Hematopoietic multipotent progenitor cell treated with erythropoietin and hydrocortisone succinate and interleukin-3 and kit ligand, for 15 days (in vitro differentiated cells): ENCODE results near the gene SMKR1.
"Not testable (repeated sequence)": the region's sequence is repeated elsewhere in the genome, so short reads cannot be mapped to it uniquely, and the experiment has no call there.

Experiments
- DNase-seq: peaks from one replicate; pipeline ENCODE4 v3.0.0-alpha.2; 2015; ENCODE audit warnings: low spot score

Gene SMKR1

GRCh38 chr7:129501760-129502707, at the start of gene SMKR1:
TSS of gene SMKR1 (plus strand) at chr7:129502531. CDS start at chr7:129502825, 294 bp downstream.
- DNase-seq: peak; percentile 16

- no peak for DNase-seq
Observed at GRCh38 chr7:129452589-129453231, 49.6 kb upstream of the SMKR1 start.

- DNase-seq: no peak
Observed at GRCh38 chr7:129453510-129454248, 48.7 kb upstream of the SMKR1 start.

GRCh38 chr7:129454249-129454551, 48.1 kb upstream of the SMKR1 start:
- no peak for DNase-seq

GRCh38 chr7:129456421-129456820, 45.9 kb upstream of the SMKR1 start:
- no peak for DNase-seq

- DNase-seq: no peak
Observed at GRCh38 chr7:129457101-129457500, 45.2 kb upstream of the SMKR1 start.

GRCh38 chr7:129458171-129458570, 44.2 kb upstream of the SMKR1 start:
- DNase-seq: no peak

GRCh38 chr7:129461809-129462208, 40.5 kb upstream of the SMKR1 start:
- no peak for DNase-seq

- no peak for DNase-seq
Observed at GRCh38 chr7:129462420-129462819, 39.9 kb upstream of the SMKR1 start.

- DNase-seq: no peak
Observed at GRCh38 chr7:129464194-129464593, 38.1 kb upstream of the SMKR1 start.

GRCh38 chr7:129465080-129465479, 37.3 kb upstream of the SMKR1 start:
- DNase-seq: no peak

- DNase-seq: no peak
Observed at GRCh38 chr7:129466796-129467195, 35.5 kb upstream of the SMKR1 start.

GRCh38 chr7:129468087-129468486, 34.2 kb upstream of the SMKR1 start:
- DNase-seq: no peak

- no peak for DNase-seq
Observed at GRCh38 chr7:129468547-129468946, 33.8 kb upstream of the SMKR1 start.

GRCh38 chr7:129469930-129470329, 32.4 kb upstream of the SMKR1 start:
- DNase-seq: no peak

GRCh38 chr7:129470411-129470810, 31.9 kb upstream of the SMKR1 start:
- no peak for DNase-seq

GRCh38 chr7:129471402-129471827, 30.9 kb upstream of the SMKR1 start:
- no peak for DNase-seq

GRCh38 chr7:129475931-129476330, 26.4 kb upstream of the SMKR1 start:
- DNase-seq: not testable (repeated sequence)

- DNase-seq: not testable (repeated sequence)
Observed at GRCh38 chr7:129476398-129476797, 25.9 kb upstream of the SMKR1 start.

GRCh38 chr7:129479831-129480230, 22.5 kb upstream of the SMKR1 start:
- no peak for DNase-seq

- DNase-seq: no peak
Observed at GRCh38 chr7:129480674-129481363, 21.5 kb upstream of the SMKR1 start.

- DNase-seq: not testable (repeated sequence)
Observed at GRCh38 chr7:129481376-129481775, 21.0 kb upstream of the SMKR1 start.
